Left lung (tissue), 10 donors: ENCODE measurements around the gene FHOD3. TPM values are rescaled to one million over a fixed set of nuclear protein-coding genes. Genes with fewer than 3 reads are reported as not detected.

Experiments
- ATAC-seq: fragments of 200-7000 bp; cut with Tn5 transposase; one replicate; pipeline ENCODE4 v1.9.1; 2020; ENCODE audit warnings: moderate library complexity
- DNase-seq, 4 donors: peaks; one replicate each; pipeline ENCODE4 v3.0.0-alpha.2; 2013 to 2020
- H3K27ac ChIP-seq, 2 donors: fragments of 200-600 bp; sonication (generic) in 1 of 2; one replicate each; pipeline versions ENCODE4 v1.5.0 to v1.8.0; 2020 to 2021
- H3K27me3 ChIP-seq, 2 donors: fragments of 200-600 bp; sonication (generic) in 1 of 2; one replicate each; pipeline versions ENCODE4 v1.5.0 to v1.8.0; 2020 to 2021
- H3K36me3 ChIP-seq, 2 donors: fragments of 200-600 bp; sonication (generic) in 1 of 2; one replicate each; pipeline versions ENCODE4 v1.5.0 to v1.8.0; 2020 to 2021
- H3K4me1 ChIP-seq, 2 donors: fragments of 200-600 bp; one replicate each; pipeline ENCODE4 v1.8.0; 2021
- H3K4me3 ChIP-seq, 2 donors: fragments of 200-600 bp; sonication (generic) in 1 of 2; one replicate each; pipeline versions ENCODE4 v1.5.0 to v1.8.0; 2020 to 2021; ENCODE audit warnings: mild to moderate bottlenecking in 1 of 2
- H3K9me3 ChIP-seq, 2 donors: fragments of 200-600 bp; sonication (generic) in 1 of 2; one replicate each; pipeline versions ENCODE4 v1.5.0 to v1.8.0; 2020 to 2021
- CTCF ChIP-seq, 2 donors: fragments of 200-600 bp; sonication (generic) in 1 of 2; IDR thresholded peaks; one replicate each; pipeline versions ENCODE4 v1.5.0 to v1.8.0; 2021; ENCODE audit warnings: antibody characterized with exemption in 2 of 2
- intact Hi-C, 2 donors: fragments of 100-400 bp; cut with DNase I; formaldehyde crosslinking; loops; one replicate each; pipeline versions ENCODE4 v1.11.2 to v1.14.2; 2022
- polyA plus RNA-seq, 6 donors: library from polyadenylated mRNA; unstranded; fragments of 120-200 nt; gene quantifications; one replicate each; pipeline ENCODE4 v1.2.1, GENCODE V29; 2013; ENCODE audit not compliant: insufficient read length in 6 of 6
- total RNA-seq, 2 donors: library from RNA; stranded (reverse); fragmentation: NEBNext Ultra II Directional; extraction: Animal tissue kit (Norgen Biotek cat#: 25700); gene quantifications; one replicate each; pipeline ENCODE4 v1.2.1, GENCODE V29; 2021
- donor health status: DM: no; HTN: yes; CAD: no.
- donor health status: DM: no; HTN: no; CAD: no.

The FHOD3 gene
- total and polyA plus RNA-seq, 8 donors = 0.55 to 2.9 (median 1.5) TPM

GRCh38 chr18:36328916-36329315 is 31.4 kb downstream of the FHOD3 start:
- DNase-seq (no peak), ATAC-seq (no peak)
- intact Hi-C loops = no loop called here
- no peak for TF ChIP-seq CTCF (IDR thresholded peaks at IDR 0.05)
- Histone ChIP-seq H3K27ac (no peak overlapping the region), H3K4me3 (no peak overlapping the region), H3K27me3 (no peaks in the 10 kb centered on the region), H3K36me3 (no peaks in the 10 kb centered on the region), H3K4me1 (no peaks in the 10 kb centered on the region), H3K9me3 (no peaks in the 10 kb centered on the region)

DNA sequence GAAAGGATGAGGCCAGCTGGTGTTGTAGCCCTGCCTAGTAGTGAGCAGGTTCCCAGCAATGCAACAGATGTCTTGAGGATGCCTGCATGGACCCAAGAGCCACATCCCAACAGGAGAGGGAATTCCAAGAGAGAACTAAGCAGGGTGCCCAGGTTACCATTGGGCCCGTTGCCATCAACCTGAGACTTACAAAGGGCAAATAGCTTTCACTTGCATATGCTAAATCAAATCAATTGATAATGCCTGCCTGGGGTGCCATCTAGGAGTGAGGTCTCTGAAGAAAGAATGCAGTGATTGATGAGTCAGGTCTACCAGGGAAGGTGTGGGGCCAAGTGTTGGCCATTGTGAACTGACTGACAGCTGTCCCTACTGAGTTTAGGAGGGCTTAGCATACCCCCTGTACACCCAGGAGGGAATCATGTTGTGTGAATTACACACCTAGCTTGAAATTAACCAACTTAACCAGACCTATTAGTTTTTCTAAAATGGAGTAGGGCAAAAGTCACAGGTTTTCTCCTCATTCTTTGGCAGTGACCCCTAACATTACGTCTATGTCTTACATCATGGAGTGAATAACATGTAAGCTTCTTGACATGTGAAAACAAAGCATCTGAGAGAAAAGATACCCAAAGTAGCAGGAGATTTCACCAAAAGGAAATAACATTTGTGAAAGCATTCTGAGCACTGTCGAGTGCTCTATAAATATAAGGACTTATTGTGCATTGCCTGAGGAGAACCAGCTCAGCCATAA is 32.3 kb downstream of the FHOD3 start:
- H3K27me3 ChIP-seq = no peaks in the 10 kb centered on the region
- no peak for TF ChIP-seq CTCF (IDR thresholded peaks at IDR 0.05)
- no peak overlapping the region for H3K27ac ChIP-seq
- no peak overlapping the region for H3K4me3 ChIP-seq
- H3K9me3 ChIP-seq = no peaks in the 10 kb centered on the region
- H3K36me3 ChIP-seq = no peaks in the 10 kb centered on the region
- ATAC-seq = no peak
- no peak for DNase-seq
- intact Hi-C loops = no loop called here
- H3K4me1 ChIP-seq = no peaks in the 10 kb centered on the region

DNA sequence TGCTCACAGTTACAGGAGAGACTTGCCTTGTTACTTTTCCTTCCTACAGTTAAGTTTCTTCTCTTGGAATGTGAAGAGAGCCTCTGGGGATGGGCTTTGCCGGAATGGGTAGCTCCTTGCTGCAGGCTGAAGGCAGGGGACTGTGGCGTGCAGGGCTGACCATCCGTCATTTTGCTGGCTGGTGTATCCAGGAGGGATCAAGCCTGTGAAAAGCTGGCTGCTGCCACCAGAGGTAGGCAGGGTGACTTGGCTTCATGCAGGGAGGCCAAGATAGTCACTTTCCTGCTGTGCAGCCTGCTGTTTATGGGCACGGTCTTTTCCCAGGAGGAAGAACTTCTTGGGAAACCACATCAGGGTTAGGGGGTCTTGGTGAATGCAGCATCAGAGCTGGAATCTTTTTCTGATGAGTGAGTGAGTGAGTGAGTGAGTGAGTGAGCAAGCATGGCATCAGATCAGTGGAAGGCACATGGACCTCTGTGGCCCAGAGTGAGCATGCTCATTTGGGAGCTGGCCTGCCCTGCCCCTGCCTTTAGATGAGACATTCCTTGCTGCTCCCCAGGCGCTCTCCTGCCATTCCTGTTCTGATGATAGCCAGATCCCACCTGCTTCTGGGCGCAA is 33.0 kb downstream of the FHOD3 start:
- no peak for TF ChIP-seq CTCF (IDR thresholded peaks at IDR 0.05)
- DNase-seq (no peak), ATAC-seq (no peak)
- H3K27ac ChIP-seq = no peak overlapping the region
- no peaks in the 10 kb centered on the region for H3K27me3 ChIP-seq
- H3K36me3 ChIP-seq = no peaks in the 10 kb centered on the region
- no peaks in the 10 kb centered on the region for H3K9me3 ChIP-seq
- no peak overlapping the region for H3K4me3 ChIP-seq
- H3K4me1 ChIP-seq = no peaks in the 10 kb centered on the region
- intact Hi-C loops = no loop called here

DNA sequence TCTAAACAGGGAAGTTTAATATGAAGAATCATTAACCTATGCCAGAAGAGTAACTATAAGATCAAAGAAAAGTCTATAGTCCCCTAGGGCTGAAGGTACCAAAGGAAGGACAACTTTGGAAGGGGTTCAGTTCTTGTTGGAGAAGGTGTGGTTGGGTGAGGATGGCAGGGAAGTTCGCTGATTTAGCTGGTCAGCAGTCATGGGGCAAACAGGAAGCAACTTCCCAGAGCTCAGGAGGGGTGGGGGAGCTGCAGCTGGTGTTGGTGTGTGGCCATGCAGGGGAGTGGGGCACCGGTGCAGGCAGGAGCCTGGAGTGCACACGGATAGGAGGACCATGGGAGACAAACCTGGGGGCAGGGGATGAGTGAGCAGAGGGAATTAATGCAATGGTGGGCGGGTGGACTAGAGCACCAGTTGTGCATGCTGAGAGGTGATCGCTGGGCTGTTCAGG is 34.0 kb downstream of the FHOD3 start:
- intact Hi-C loops = no loop called here
- ATAC-seq (no peak), DNase-seq (no peak)
- TF ChIP-seq CTCF (IDR thresholded peaks at IDR 0.05) = no peak
- no peak overlapping the region for H3K27ac ChIP-seq
- no peaks in the 10 kb centered on the region for H3K9me3 ChIP-seq
- H3K36me3 ChIP-seq = no peaks in the 10 kb centered on the region
- H3K4me1 ChIP-seq = no peaks in the 10 kb centered on the region
- H3K27me3 ChIP-seq = no peaks in the 10 kb centered on the region
- no peak overlapping the region for H3K4me3 ChIP-seq

DNA sequence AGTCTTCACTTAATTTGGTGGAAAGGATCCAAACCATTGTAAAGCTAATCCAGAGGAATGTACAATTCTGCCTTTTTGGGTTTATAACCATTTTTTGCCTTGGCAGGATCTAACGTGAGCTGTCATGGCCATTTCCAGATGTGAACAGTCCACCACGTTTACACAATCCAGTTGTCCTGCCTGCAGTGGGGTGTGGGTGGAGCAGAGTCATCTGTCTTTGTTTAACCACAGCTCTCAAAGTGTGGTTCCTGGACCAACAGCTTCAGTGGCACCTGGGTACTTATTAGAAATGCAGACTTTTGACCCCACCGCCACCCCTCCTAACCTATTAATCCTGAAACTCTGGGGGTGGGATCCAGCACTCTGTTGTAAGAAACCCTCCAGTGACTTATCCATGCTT is 35.9 kb downstream of the FHOD3 start:
- TF ChIP-seq CTCF (IDR thresholded peaks at IDR 0.05) = no peak
- ATAC-seq (no peak), DNase-seq (peak in 2 of 4 donors; percentile 31 to 84)

More for the DNA sequence above, 35.9 kb downstream of the FHOD3 start:
- Histone ChIP-seq H3K27me3 (no peaks in the 10 kb centered on the region), H3K4me3 (no peak overlapping the region), H3K27ac (no peak overlapping the region), H3K36me3 (no peaks in the 10 kb centered on the region), H3K4me1 (no peaks in the 10 kb centered on the region), H3K9me3 (no peaks in the 10 kb centered on the region)
- intact Hi-C loops = no loop called here
